ENCODE data around the gene STOML1.
A peak's percentile ranks its signal among the peaks of the same experiment; 100 is the strongest.

The STOML1 gene, protein sequence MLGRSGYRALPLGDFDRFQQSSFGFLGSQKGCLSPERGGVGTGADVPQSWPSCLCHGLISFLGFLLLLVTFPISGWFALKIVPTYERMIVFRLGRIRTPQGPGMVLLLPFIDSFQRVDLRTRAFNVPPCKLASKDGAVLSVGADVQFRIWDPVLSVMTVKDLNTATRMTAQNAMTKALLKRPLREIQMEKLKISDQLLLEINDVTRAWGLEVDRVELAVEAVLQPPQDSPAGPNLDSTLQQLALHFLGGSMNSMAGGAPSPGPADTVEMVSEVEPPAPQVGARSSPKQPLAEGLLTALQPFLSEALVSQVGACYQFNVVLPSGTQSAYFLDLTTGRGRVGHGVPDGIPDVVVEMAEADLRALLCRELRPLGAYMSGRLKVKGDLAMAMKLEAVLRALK

DNA sequence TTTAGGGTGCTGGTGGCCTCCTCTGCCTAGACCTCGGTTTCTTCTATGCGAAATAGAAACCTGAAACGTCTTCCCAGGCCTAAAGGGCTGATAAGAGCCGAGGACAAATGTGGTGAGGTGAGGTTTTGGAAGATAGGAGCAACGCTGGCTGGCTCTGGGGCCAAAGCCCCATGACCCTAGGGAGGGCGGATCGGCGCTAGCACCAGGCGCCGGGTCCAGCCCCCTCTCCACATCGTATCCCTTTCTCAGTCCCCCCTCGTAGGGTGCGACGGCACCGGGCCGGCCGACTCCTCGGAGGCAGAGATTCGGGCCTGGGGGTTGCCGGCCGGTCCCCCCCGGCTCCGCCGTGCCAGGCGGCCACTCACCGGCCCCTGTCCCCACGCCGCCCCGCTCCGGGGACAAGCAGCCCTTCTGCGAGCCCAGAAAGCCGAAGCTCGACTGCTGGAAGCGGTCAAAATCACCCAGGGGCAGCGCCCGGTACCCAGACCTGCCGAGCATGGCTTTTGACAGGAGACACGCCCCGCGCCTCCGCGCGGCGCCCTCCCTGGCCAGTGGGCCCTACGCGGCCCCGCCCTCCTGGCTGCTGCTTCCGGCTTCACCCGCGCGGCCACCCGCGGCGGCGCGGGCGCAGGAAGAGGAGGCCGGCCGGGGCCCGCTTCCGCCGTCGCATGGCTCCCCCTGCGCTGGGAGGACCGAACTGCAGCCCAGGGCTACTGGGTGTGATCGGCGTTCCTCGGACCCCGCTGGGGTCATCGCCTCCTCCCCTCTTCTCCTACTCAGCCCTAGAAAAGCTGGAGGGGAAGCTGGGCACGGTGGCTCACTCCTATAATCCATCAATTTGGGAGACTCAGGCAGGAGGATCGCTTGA is at the start of gene STOML1:
Gene STOML1 (minus strand): TSS at position 570 of the 868 bp plus-strand sequence. CDS start 72 bp downstream, at position 498.
- peak; percentile 89 for DNase-seq (ENCODE audit: low spot score)

DNA sequence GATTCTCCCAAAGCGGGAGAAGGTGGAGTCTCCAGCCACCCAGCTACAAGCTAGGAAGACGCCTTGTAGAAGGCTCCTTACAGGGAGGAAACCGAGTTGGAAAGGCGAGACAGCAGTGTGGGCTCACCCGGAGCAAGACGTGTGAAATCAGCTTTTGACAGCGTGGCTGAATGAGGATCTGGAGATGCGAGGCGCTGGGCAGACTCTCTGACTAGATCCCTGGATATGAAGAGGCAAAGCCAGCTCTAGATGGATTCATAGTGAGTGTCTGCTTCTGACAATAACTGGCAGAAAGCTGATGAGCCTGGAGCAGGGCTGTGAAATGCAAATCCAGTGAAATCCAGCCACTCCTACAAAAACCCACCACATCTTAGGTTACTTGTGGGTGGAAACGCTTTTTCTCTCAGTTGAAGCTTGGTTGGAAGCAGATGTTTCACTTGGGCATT is 49.2 kb upstream of the STOML1 start:
- DNase-seq (ENCODE audit: low spot score): no peak

DNA sequence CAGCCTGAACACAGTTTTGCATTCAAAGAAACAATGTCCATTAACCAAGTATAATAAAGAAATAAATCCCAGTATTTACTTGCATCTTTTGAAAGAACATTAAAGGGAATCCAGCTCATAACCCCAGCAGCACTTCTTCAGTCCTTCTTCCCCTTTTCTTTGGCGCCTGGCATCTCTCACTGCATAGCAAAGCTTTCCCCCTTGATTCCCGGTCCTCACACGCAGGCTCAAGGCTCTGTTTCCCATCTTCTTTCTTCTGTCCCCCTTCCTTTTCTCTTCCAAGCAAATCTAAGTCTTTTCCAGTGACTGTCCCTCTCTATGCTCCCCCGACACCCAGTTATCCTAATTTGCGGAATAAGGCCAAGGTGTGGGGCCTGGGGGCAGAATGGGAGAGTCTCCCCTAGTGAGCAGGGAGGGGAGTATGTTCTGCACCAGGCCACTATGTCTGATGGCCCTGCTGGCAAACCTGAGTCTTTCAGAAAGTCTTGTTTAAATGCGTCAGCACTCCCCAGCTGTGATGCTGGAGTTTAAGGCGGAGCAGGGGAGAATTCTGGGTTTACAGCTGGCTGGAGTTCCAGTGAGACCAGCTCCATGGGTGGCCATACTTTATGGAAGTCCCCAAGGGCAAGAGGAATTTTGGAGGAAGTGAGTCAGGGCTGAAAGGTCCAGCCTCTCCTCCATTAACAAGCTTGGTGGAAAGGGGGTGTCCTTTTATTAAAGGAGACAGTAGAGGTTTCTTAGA is 48.2 kb upstream of the STOML1 start:
- DNase-seq (ENCODE audit: low spot score): no peak

DNA sequence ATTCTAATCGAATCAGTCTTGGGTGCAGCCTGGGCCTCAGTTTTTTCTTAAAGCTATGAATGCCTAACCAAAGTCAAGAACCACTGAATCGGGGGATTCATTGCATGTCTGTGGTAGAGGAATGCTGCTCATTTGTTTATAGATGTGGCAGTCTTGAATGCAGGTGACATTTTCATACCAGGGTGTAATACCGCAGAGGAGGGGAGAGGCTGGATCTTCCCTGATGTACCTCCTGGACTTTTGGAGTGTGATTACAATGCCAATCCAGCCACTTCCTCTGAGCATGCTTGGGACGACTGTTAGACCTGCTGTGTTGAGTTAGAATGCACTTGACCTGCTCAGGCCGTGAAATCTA is 47.5 kb upstream of the STOML1 start:
- DNase-seq (ENCODE audit: low spot score): no peak

DNA sequence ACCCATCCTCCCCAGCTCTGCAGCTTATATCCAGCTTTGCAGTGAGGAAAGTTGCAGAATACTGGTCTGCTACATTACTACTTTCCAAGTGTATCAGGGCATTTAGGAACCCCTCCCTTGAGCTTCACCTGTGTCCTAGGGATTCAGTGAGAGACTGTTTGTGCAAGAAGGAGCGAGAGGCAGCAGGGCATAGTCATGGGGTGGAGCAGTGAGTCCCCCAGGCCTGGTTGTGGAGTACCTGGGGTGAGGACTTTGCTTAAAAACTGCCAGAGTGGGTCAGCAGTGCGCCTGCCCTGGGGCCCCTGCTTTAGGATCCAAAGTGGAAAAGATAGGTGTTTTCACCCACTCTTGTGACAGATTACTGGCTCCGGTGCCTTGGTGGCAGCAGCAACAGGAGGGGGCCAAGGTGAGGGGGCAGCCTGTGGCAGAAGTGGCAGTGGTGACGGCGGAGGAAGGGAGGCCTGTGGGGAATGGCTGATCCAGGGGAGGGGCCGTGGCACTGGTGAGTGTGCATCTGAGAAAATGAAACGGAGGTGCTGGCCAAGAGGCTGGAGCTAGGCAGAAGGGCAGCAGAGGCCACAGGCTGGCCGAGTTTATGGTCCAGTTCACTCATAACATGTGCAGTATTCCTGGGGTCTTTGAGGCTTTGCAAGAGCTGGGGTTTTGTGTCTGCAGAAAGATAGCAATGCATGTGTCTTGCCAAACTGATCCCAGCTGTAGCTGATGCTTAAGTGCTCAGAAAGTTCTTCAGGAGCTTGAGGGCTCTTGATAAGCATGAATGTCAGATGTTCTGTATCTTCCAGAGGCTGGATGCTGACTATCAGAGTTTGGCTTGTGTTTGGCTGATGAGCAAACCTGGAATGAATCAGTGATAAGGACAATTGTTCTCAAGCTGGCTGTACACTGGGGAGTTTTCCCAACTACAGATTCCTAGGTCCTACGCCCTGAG is 46.9 kb upstream of the STOML1 start:
- DNase-seq (ENCODE audit: low spot score): no peak

DNA sequence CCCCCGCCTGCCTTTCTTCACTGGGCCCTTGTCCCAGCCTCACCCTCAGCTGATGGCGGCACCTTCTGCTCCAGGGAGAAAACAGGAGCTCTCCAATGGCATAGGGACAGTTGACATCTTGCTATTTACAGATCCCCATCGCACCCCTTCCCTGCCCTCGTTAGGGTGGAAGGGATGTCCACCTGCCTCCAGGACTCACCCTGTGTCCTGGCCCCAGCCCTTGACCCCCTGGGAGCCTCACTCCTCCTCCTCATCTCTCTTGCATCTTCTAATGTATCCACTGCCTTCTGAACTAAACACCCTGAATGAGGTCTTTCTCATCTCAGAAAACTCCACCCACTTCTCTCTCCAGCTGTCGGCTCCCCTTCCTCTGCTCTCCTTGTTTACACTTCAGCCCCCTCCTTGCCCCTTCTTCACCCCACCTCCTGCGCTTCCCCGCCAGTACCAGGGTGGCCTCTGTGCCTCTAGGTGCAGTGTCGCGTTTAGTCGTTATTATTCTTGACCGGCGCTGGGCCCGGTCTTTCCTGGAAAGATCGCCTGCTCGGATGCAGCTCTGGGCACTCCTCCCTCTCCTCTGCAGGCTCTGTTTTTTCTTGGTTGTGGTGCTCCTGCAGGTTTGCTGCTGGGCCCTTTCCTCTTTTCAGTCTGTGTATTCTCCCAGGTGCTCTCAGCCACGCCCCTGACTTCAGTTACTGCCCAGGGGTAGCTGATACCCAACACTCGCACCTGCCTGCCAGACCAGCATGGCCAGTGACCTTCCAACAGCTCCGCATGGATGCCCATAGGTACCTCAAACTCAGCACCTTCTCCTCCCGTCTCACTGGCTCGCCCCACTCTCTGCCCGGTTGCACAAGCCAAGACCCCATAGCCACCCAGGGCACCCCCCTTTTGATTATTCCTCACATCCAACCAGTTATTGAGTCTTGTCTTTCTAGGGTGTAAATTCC is 45.3 kb upstream of the STOML1 start:
- no peak for DNase-seq (ENCODE audit: low spot score)

DNA sequence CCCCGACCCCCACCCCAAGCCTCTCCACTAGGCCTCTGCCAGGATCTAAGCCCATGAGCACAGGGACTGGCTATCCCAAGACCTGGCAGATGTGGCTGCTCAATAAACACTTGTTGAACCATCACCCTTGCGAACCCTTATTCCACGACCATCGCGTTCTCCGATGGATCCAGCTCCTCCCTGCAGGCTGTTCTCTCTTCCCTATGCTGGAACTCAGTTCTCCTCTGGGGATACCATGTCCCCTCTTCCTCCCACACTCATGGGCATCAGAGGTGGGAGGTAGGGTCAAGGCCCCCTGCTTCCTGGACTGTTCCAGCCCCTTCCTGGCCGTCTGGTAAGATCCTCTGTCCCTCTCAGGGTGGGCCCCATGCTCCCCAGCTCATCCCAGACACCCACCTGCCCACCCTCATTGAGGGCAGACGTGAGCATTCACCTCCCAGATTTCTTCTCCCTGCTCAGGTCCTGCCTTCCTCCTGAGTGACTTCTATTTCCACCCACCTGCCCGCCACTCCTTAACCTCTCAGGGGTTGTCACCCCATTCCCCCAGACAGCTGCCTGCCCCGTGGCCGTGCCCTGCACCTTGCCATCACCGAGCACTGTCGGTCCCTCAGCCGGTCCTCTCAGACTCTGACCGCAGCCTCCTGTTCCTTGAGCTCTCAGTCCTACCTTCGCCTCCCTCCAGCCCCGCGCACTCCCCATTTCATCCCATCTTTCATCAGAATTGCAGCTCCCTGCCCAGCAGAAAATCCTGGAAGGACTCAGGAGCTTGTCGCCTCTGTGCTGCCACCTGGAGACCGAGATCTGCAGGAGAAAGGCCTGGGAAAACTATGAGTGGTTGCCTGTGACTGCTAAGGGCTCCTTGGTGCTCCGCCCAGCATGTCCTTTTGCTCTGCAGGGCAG is 44.4 kb upstream of the STOML1 start:
- DNase-seq (ENCODE audit: low spot score): peak; percentile 38

DNA sequence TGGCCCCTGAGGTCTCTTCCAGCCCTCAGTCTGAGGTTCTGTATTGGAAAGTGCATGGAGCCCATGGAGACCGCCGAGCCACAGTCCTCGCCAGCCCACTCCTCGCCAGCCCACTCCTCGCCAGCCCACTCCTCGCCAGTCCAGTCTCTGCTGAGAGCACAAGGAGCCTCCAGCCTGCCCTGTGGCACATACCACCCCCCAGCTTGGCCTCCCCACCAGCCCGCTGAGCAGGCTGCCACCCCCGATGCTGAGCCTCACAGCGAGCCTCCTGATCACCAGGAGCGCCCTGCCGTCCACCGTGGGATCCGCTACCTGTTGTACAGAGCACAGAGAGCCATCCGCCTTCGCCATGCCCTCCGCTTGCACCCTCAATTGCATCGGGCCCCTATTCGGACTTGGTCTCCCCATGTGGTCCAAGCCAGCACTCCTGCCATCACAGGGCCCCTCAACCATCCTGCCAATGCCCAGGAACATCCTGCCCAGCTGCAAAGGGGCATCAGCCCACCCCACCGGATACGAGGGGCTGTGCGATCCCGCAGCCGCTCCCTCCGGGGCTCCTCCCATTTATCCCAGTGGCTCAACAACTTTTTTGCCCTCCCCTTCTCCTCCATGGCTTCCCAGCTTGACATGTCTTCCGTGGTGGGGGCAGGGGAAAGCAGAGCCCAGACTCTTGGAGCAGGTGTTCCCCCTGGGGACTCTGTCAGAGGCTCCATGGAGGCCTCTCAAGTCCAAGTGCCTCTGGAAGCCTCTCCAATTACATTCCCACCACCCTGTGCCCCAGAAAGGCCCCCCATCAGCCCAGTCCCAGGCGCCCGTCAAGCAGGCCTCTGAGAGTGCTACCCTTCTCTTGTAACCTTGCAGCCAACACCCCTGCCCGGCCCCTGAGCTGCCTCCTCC is 43.3 kb upstream of the STOML1 start:
- no peak for DNase-seq (ENCODE audit: low spot score)

DNA sequence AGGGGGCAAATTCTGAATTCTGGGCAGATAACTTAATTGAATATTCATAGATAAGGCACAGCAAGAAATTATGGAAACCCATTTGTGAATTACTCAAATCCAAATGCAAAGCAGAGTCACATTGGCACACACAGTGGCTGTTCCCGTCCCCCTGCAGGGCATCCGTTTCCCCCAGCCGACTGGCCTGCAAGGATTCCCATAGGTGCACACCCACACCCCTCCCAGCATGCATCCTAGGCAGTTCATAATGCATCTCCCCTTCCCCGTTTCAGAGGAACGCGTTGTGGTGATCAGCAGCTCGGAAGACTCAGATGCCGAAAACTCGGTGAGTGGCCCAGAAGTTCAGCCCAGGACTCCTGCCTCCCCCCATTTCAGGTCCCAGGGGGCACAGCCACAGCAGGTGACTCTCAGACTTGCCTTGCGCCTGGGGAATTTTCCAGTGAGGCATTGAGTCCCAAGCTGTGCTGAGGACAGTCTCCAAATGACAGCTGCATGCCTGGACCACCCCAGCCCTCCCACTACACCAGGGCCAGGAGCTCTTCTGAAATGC is 42.2 kb upstream of the STOML1 start:
- DNase-seq (ENCODE audit: low spot score): no peak

DNA sequence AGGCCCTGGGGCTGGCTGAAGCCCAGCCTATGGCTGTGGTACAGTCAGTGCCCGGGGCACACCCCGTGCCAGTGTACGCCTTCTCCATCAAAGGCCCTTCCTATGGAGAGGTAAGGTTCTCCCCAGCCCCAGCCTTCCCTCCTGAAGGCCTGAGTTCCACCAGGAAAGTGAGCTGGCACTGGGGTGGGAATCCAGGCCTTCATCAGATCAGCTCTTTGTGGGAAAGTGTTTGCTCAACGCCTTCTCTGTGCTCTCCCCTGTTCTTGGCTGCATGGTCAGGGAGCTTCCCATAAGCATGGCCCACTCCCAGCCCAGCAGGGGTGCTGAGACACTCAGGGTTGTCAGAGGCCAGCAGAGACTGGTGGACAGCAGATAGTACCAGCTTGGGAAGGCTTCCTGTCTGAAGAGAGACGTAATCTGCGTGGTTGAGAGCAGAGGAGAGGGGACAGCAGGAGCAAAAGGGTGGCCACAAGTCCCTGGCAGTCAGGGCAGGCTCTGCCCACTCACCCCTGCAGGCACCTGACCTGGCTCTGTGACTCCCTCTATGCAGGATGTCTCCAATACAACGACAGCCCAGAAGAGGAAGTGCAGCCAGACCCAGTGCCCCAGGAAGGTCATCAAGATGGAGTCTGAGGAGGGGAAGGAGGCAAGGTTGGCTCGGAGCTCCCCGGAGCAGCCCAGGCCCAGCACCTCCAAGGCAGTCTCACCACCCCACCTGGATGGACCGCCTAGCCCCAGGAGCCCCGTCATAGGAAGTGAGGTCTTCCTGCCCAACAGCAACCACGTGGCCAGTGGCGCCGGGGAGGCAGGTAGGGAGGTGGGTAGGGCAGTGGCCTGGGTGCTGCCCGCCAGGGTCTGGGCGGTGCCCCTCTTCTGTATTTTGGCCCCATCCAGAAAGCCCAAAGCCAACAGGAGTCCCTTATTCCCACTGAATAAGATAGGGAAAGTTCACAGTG is 40.8 kb upstream of the STOML1 start:
- no peak for DNase-seq (ENCODE audit: low spot score)

DNA sequence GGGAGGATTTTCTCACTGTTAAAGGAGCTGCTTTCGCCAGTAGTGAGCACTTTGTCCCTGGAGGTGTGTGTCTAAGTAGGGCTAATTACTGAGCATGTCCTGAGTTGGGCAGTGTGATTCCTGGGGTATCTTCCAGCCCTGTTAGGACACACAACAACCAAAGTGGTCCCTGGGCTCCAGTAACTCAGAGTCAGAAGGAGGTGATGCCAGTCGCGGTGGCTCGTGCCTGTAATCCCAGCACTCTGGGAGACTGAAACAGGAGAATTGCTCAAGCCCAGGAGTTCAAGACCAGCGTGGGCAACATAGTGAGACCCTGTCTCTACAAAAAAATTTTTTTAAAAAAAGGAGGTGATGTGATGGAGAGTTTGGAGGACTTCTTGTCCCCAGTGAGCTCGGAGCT is 40.0 kb upstream of the STOML1 start:
- DNase-seq (ENCODE audit: low spot score): no peak

DNA sequence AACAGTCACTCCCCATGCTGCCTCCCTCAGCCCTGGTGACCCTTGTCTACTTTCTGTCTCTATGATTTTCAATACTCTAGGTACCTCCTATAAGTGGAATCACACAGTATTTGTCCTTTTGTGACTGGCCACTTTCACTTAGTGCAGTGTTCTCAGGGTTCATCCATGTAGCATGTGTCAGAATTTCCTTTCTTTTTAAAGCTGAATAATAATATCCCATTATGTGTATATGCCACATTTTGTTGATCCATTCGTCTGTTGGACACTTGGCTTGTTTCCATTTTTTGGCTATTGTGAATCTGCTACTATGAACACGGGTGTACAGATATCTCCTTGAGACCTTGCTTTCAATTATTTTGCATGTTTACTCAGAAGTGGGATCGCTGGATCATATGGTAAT is 36.6 kb upstream of the STOML1 start:
- DNase-seq (ENCODE audit: low spot score): no peak

DNA sequence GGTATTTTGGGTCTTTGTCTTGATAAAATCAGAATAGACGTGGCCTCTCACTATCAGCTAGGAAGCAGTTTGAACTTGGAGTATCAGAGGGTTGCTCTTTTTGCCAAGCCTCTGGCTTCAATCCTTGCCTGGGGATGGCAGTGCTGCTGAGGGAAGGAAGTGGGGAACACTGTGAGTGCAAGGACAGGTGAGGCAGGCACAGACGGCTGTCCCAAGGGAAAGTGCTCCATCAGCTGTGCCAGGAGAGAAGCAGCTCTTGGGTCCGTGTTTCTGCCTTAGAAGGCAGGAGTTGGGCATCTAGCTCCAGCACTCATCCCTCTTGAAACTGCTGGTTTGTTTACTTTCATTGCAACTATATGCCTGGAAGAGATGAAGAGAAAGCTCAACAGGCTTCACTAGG is 35.6 kb upstream of the STOML1 start:
- no peak for DNase-seq (ENCODE audit: low spot score)

DNA sequence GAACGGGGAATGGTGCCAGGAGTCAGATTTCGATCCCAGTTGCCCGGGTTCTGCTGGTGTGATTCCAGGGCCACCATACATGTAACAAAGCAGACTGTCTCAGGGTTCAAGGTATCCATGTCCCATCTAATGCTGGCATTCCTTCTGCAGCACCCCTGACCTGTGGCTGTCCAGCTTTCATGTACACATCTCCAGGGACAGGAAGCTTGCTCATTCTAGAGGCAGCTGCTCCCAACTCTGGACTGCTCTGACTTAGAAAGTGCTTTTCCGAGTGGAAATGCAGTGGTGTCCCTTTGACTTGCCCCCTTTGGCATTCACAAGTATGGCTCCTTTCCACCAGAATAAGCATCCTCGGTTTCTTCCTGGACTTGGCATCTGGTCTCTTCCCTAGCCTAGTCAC is 33.3 kb upstream of the STOML1 start:
- no peak for DNase-seq (ENCODE audit: low spot score)

DNA sequence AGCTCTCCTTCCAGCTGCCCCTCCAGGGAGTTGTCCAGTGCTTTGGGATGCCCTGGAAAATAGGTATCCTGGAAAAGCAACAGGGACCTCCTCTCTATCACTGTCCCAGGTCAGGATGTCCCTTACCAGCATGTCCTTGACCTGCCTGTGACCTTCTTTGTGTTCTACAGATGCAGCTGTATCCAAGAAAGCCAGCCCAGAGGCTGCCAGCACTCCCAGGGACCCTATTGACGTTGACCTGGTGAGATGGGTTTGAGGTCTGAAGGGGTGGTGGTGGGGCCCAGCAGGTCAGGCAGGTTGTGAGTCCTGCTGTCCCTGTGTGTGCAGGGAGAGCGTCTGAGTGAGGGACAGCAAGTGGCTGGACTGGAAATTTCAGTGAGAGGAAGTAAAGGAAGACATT is 32.6 kb upstream of the STOML1 start:
- DNase-seq (ENCODE audit: low spot score): no peak

DNA sequence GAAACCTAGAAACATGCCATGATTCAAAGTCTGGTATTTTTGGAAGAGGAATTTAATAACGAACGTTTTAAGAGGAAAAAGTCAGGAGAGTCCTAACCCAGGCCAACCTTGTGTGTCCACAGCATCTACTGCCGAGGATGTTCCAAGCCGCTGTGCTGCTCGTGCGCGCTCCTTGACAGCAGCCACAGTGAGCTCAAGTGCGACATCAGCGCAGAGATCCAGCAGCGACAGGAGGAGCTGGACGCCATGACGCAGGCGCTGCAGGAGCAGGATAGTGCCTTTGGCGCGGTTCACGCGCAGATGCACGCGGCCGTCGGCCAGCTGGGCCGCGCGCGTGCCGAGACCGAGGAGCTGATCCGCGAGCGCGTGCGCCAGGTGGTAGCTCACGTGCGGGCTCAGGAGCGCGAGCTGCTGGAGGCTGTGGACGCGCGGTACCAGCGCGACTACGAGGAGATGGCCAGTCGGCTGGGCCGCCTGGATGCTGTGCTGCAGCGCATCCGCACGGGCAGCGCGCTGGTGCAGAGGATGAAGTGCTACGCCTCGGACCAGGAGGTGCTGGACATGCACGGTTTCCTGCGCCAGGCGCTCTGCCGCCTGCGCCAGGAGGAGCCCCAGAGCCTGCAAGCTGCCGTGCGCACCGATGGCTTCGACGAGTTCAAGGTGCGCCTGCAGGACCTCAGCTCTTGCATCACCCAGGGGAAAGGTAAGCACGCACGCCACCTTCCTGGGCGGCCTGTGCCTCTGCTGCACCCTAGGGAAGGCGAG is 30.8 kb upstream of the STOML1 start:
- no peak for DNase-seq (ENCODE audit: low spot score)

Data from SW480 (cell line).